Glutamatergic neuron (in vitro differentiated cells): ENCODE results near the gene NUP88. TPM values are rescaled to one million over a fixed set of nuclear protein-coding genes. Genes with fewer than 3 reads are reported as not detected.

Experiments used
- DNase-seq: peaks from one replicate; pipeline ENCODE4 v3.0.0; 2022
- H3K27ac Mint-ChIP-seq: one replicate; pipeline ENCODE4 v1.8.0; 2020; ENCODE audit warnings: mild to moderate bottlenecking, mixed read lengths, inconsistent platforms; ENCODE audit not compliant: unreplicated experiment
- H3K27me3 Mint-ChIP-seq: one replicate; pipeline ENCODE4 v1.8.0; 2020; ENCODE audit warnings: mild to moderate bottlenecking, moderate library complexity, mixed read lengths, inconsistent platforms; ENCODE audit not compliant: unreplicated experiment
- H3K36me3 Mint-ChIP-seq: one replicate; pipeline ENCODE4 v1.8.0; 2020; ENCODE audit warnings: mild to moderate bottlenecking, mixed read lengths, inconsistent platforms; ENCODE audit not compliant: unreplicated experiment
- H3K4me1 Mint-ChIP-seq: one replicate; pipeline ENCODE4 v1.8.0; 2020; ENCODE audit warnings: mild to moderate bottlenecking, low read depth, mixed read lengths, inconsistent platforms; ENCODE audit not compliant: unreplicated experiment
- H3K4me3 Mint-ChIP-seq: one replicate; pipeline ENCODE4 v1.8.0; 2020; ENCODE audit warnings: mild to moderate bottlenecking, mixed read lengths, inconsistent platforms; ENCODE audit not compliant: unreplicated experiment
- H3K9me3 Mint-ChIP-seq: one replicate; pipeline ENCODE4 v1.8.0; 2020; ENCODE audit warnings: mild to moderate bottlenecking, moderate library complexity, mixed read lengths, inconsistent platforms; ENCODE audit not compliant: unreplicated experiment
- total RNA-seq: library from RNA; stranded (reverse); fragmentation: NEBNext Ultra II Directional; extraction: Animal tissue kit (Norgen Biotek cat#: 25700); gene quantifications from one replicate; pipeline ENCODE4 v1.2.1, GENCODE V29; 2021; ENCODE audit not compliant: unreplicated experiment
- TF ChIP-seq, protein P1 (sequence below): fragments of 200-600 bp; sonication (generic); IDR thresholded peaks from one replicate; pipeline ENCODE4 v1.5.0; 2021; ENCODE audit not compliant: partially characterized antibody, unreplicated experiment

Gene NUP88
- total RNA-seq, 1 donor from 2014 or later, result 74.5 TPM

DNA sequence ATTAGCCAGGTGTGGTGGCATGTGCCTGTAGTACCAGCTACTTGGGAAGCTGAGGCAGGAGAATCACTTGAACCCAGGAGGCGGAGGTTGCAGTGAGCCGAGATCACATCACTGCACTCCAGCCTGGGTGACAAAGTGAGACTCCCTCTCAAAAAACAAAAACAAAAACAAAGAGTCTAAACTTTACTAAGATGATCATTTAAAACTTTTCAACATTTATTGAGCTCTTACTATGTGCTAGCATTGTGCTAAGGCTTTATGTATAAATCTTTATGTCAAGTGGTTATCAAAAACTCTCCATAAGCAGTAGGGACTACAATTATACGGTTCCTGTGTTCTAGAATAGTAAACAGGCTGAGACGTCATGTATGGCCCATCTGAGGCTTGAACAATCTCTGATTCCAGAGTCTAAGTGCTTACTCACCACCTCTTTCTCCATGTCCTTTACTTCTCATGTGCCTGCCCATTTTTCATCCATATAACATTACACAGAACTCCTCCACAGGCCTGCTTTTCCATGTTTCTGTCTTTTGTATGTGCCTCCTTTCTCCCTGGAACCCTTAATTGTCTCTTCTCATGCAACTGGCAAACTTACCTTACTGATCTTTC is 66.7 kb downstream of the NUP88 start:
- DNase-seq, result no peak
- H3K36me3 Mint-ChIP-seq, result no peaks in the 10 kb centered on the region
- no peaks in the 10 kb centered on the region for H3K4me1 Mint-ChIP-seq
- no peak overlapping the region for H3K27ac Mint-ChIP-seq
- H3K4me3 Mint-ChIP-seq, result no peak overlapping the region
- H3K9me3 Mint-ChIP-seq, result no peaks in the 10 kb centered on the region
- TF ChIP-seq, protein P1, sequence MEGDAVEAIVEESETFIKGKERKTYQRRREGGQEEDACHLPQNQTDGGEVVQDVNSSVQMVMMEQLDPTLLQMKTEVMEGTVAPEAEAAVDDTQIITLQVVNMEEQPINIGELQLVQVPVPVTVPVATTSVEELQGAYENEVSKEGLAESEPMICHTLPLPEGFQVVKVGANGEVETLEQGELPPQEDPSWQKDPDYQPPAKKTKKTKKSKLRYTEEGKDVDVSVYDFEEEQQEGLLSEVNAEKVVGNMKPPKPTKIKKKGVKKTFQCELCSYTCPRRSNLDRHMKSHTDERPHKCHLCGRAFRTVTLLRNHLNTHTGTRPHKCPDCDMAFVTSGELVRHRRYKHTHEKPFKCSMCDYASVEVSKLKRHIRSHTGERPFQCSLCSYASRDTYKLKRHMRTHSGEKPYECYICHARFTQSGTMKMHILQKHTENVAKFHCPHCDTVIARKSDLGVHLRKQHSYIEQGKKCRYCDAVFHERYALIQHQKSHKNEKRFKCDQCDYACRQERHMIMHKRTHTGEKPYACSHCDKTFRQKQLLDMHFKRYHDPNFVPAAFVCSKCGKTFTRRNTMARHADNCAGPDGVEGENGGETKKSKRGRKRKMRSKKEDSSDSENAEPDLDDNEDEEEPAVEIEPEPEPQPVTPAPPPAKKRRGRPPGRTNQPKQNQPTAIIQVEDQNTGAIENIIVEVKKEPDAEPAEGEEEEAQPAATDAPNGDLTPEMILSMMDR, result no peak
- no peaks in the 10 kb centered on the region for H3K27me3 Mint-ChIP-seq

DNA sequence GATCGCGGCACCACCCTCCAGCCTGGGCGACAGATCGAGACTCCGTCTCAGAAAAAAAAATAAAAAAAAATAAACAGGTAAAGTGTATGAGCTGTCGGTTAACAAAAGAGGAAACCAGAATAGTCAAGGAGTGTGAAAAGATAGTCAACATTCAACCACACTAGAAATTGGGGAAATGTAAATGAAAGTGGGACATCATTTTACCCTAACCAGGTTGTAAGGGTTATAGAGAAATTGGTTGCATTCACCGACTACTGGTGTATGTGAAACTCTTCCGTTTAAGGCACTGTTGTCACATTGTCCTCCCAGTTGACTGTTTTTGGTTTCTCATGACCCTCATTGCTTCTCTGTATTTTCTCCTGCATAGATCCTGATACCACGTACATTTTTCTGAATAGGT is 74.5 kb downstream of the NUP88 start:
- H3K27ac Mint-ChIP-seq, result no peak overlapping the region

More for the DNA sequence above, 74.5 kb downstream of the NUP88 start:
- no peaks in the 10 kb centered on the region for H3K4me1 Mint-ChIP-seq
- no peaks in the 10 kb centered on the region for H3K36me3 Mint-ChIP-seq
- H3K4me3 Mint-ChIP-seq, result no peak overlapping the region
- H3K9me3 Mint-ChIP-seq, result no peaks in the 10 kb centered on the region
- DNase-seq, result no peak
- TF ChIP-seq, protein P1, result no peak
- peaks cover 2% of the 10 kb centered on the region for H3K27me3 Mint-ChIP-seq

Other genes with a start within 250 kb of the NUP88 start
- gene ZNF594, start 227.8 kb downstream of the NUP88 start, total RNA-seq, result 21.2 TPM
- not detected for gene SCIMP, start 184.8 kb downstream of the NUP88 start, total RNA-seq
- 63.0 TPM for gene RABEP1, start 137.4 kb downstream of the NUP88 start, total RNA-seq
- gene RPAIN, start 520 bp upstream of the NUP88 start, total RNA-seq, result 168 TPM
- gene C1QBP, start 19.5 kb upstream of the NUP88 start, total RNA-seq, result 96.4 TPM
- 23.9 TPM for gene DHX33, start 49.3 kb upstream of the NUP88 start, total RNA-seq
- 56.1 TPM for gene DERL2, start 66.5 kb upstream of the NUP88 start, total RNA-seq
- gene MIS12, start 66.9 kb upstream of the NUP88 start, total RNA-seq, result 23.2 TPM
- 69.5 TPM for gene NLRP1, start 164.8 kb upstream of the NUP88 start, total RNA-seq